ENCODE results near the gene NR2C2AP. TPM values are rescaled to one million over a fixed set of nuclear protein-coding genes. Genes with fewer than 3 reads are reported as not detected.

The NR2C2AP gene
- total and polyA plus RNA-seq, 2 of the 13 experiments (the other 11 are each of a cell fraction or from before 2014, with no cell fraction given): 12.2 to 26.8 TPM

DNA sequence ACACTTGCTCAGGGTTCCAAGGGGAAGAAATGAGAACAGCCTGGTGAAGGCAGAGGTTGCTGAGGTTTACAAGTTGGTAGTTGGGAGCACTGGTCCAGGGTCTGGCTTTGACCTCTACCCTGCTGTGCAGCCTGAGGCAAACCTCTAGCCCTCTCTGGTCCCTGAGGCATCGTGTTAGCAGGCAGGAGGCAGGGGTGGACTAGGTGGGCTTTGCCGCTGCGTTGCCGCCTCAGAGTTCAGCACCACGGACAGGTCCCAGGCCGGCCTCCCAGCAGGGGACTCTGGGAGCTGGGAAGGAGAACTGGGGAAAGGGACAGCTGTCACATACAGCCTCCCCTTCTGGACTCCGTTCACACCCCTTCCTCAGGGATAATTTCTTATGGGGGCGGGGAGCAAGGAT is 11.7 kb upstream of the NR2C2AP start (continued):
- TF ChIP-seq TSC22D2 (CRISPR knock-in tag; IDR thresholded peaks at IDR 0.05; ENCODE audit: borderline replicate concordance) (peak; percentile 98), ZNF83 (CRISPR knock-in tag; IDR thresholded peaks at IDR 0.05; ENCODE audit: borderline replicate concordance) (peak; percentile 83; the same call in 1 of the 2 replicates), MEIS2 (CRISPR knock-in tag; IDR thresholded peaks at IDR 0.05) (peak; percentile 85), YEATS2 (CRISPR knock-in tag; IDR thresholded peaks at IDR 0.05; ENCODE audit: borderline replicate concordance) (peak; percentile 57; the same call in 1 of the 2 replicates), ZNF543 (CRISPR knock-in tag; IDR thresholded peaks at IDR 0.05) (peak; percentile 60; the same call in 1 of the 2 replicates), KLF13 (CRISPR knock-in tag; IDR thresholded peaks at IDR 0.05) (no peak), GABPB1 (CRISPR knock-in tag; IDR thresholded peaks at IDR 0.05) (peak; percentile 48), ZNF629 (CRISPR knock-in tag; conservative IDR thresholded peaks at IDR 0.05) (0 out of 2 replicates have a peak, but pooled peaks have one; percentile 30), ZNF772 (CRISPR knock-in tag; IDR thresholded peaks at IDR 0.05) (peak; percentile 65; the same call in 1 of the 2 replicates), GLI4 (CRISPR knock-in tag; IDR thresholded peaks at IDR 0.05; ENCODE audit: borderline replicate concordance) (no peak), RELA (CRISPR knock-in tag; IDR thresholded peaks at IDR 0.05) (no peak), KLF15 (CRISPR knock-in tag; IDR thresholded peaks at IDR 0.05; ENCODE audit: borderline replicate concordance) (no peak), SATB2 (CRISPR knock-in tag; IDR thresholded peaks at IDR 0.05) (peak; percentile 80; the same call in 1 of the 2 replicates), SOX13 (IDR thresholded peaks at IDR 0.05) (no peak), SOX13 (CRISPR knock-in tag; conservative IDR thresholded peaks at IDR 0.05 in 1 of 2, IDR thresholded peaks at IDR 0.05 in 1 of 2) (peak in 1 of 2 experiments; percentile 41; a peak in 1 of 4 replicates), ZNF354B (CRISPR knock-in tag; IDR thresholded peaks at IDR 0.05) (no peak), ZNF431 (CRISPR knock-in tag; IDR thresholded peaks at IDR 0.05; ENCODE audit: borderline replicate concordance, low read depth) (no peak), ZNF577 (CRISPR knock-in tag; IDR thresholded peaks at IDR 0.05; ENCODE audit: borderline replicate concordance, low read depth) (no peak), ZFP37 (CRISPR knock-in tag; IDR thresholded peaks at IDR 0.05; ENCODE audit: borderline replicate concordance) (peak; percentile 90), TGIF2 (CRISPR knock-in tag; IDR thresholded peaks at IDR 0.05) (peak; percentile 83), ZBTB38 (CRISPR knock-in tag; IDR thresholded peaks at IDR 0.05) (0 out of 2 replicates have a peak, but pooled peaks have one; percentile 28), RFXAP (CRISPR knock-in tag; IDR thresholded peaks at IDR 0.05; ENCODE audit: borderline replicate concordance) (peak; percentile 64; the same call in 1 of the 2 replicates)
- TF ChIP-seq, protein P1, sequence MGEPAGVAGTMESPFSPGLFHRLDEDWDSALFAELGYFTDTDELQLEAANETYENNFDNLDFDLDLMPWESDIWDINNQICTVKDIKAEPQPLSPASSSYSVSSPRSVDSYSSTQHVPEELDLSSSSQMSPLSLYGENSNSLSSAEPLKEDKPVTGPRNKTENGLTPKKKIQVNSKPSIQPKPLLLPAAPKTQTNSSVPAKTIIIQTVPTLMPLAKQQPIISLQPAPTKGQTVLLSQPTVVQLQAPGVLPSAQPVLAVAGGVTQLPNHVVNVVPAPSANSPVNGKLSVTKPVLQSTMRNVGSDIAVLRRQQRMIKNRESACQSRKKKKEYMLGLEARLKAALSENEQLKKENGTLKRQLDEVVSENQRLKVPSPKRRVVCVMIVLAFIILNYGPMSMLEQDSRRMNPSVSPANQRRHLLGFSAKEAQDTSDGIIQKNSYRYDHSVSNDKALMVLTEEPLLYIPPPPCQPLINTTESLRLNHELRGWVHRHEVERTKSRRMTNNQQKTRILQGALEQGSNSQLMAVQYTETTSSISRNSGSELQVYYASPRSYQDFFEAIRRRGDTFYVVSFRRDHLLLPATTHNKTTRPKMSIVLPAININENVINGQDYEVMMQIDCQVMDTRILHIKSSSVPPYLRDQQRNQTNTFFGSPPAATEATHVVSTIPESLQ (CRISPR knock-in tag; conservative IDR thresholded peaks at IDR 0.05): no peak
- TF ChIP-seq, protein P2, sequence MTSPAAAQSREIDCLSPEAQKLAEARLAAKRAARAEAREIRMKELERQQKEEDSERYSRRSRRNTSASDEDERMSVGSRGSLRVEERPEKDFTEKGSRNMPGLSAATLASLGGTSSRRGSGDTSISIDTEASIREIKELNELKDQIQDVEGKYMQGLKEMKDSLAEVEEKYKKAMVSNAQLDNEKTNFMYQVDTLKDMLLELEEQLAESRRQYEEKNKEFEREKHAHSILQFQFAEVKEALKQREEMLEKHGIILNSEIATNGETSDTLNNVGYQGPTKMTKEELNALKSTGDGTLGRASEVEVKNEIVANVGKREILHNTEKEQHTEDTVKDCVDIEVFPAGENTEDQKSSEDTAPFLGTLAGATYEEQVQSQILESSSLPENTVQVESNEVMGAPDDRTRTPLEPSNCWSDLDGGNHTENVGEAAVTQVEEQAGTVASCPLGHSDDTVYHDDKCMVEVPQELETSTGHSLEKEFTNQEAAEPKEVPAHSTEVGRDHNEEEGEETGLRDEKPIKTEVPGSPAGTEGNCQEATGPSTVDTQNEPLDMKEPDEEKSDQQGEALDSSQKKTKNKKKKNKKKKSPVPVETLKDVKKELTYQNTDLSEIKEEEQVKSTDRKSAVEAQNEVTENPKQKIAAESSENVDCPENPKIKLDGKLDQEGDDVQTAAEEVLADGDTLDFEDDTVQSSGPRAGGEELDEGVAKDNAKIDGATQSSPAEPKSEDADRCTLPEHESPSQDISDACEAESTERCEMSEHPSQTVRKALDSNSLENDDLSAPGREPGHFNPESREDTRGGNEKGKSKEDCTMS (CRISPR knock-in tag; conservative IDR thresholded peaks at IDR 0.05): peak; percentile 82; the same call in 1 of the 2 replicates
- TF ChIP-seq, protein P3, sequence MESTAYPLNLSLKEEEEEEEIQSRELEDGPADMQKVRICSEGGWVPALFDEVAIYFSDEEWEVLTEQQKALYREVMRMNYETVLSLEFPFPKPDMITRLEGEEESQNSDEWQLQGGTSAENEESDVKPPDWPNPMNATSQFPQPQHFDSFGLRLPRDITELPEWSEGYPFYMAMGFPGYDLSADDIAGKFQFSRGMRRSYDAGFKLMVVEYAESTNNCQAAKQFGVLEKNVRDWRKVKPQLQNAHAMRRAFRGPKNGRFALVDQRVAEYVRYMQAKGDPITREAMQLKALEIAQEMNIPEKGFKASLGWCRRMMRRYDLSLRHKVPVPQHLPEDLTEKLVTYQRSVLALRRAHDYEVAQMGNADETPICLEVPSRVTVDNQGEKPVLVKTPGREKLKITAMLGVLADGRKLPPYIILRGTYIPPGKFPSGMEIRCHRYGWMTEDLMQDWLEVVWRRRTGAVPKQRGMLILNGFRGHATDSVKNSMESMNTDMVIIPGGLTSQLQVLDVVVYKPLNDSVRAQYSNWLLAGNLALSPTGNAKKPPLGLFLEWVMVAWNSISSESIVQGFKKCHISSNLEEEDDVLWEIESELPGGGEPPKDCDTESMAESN (CRISPR knock-in tag; conservative IDR thresholded peaks at IDR 0.05): 0 out of 2 replicates have a peak, but pooled peaks have one; percentile 35

All from HepG2 (cell line).